ENCODE measurements around the gene HSPA2.
"Not testable (repeated sequence)": the region's sequence is repeated elsewhere in the genome, so short reads cannot be mapped to it uniquely, and the experiment has no call there.

HSPA2 gene

GRCh38 chr14:64515053-64515452 lies 25.5 kb upstream of the HSPA2 start:
- DNase-seq: no peak

- no peak for DNase-seq
These were observed 23.6 kb upstream of the HSPA2 start for GRCh38 chr14:64516969-64517368.

- not testable (repeated sequence) for DNase-seq
These were observed 22.9 kb upstream of the HSPA2 start for GRCh38 chr14:64517667-64518066.

GRCh38 chr14:64518229-64518628 lies 22.3 kb upstream of the HSPA2 start:
- DNase-seq: no peak

GRCh38 chr14:64520699-64521098 lies 19.8 kb upstream of the HSPA2 start:
- no peak for DNase-seq

GRCh38 chr14:64522591-64523355 lies 17.8 kb upstream of the HSPA2 start:
- no peak for DNase-seq

- no peak for DNase-seq
These were observed 15.2 kb upstream of the HSPA2 start for GRCh38 chr14:64525354-64525753.

- DNase-seq: no peak
These were observed 9.0 kb upstream of the HSPA2 start for GRCh38 chr14:64531567-64531966.

GRCh38 chr14:64536488-64537245 lies 3.9 kb upstream of the HSPA2 start:
- peak; percentile 38 for DNase-seq

GRCh38 chr14:64541261-64541971 lies 875 bp downstream of the HSPA2 start:
- DNase-seq: no peak

- DNase-seq: no peak
These were observed 1.7 kb downstream of the HSPA2 start for GRCh38 chr14:64541972-64542835.

GRCh38 chr14:64542836-64543201 lies 2.3 kb downstream of the HSPA2 start:
- DNase-seq: no peak

GRCh38 chr14:64544607-64545312 lies 4.2 kb downstream of the HSPA2 start:
- no peak for DNase-seq

- DNase-seq: no peak
These were observed 8.5 kb downstream of the HSPA2 start for GRCh38 chr14:64549016-64549415.

GRCh38 chr14:64549791-64550620 lies 9.5 kb downstream of the HSPA2 start, which contains the start of gene PPP1R36:
Gene PPP1R36, plus strand, starts transcription at chr14:64549961. Its CDS starts 37 bp downstream, at chr14:64549998.
- DNase-seq: no peak

GRCh38 chr14:64550621-64551333 lies 10.2 kb downstream of the HSPA2 start:
- no peak for DNase-seq

- DNase-seq: no peak
These were observed 14.0 kb downstream of the HSPA2 start for GRCh38 chr14:64554556-64554955.

GRCh38 chr14:64556526-64556925 lies 16.0 kb downstream of the HSPA2 start:
- no peak for DNase-seq

GRCh38 chr14:64558216-64558615 lies 17.7 kb downstream of the HSPA2 start:
- not testable (repeated sequence) for DNase-seq

GRCh38 chr14:64561631-64562030 lies 21.1 kb downstream of the HSPA2 start:
- no peak for DNase-seq
